Body of pancreas (tissue), 4 donors: ENCODE results near the gene FLT3.

Experiments
- POLR2A ChIP-seq, 3 donors: fragments of 450-650 bp; IDR thresholded peaks; one replicate each; pipeline ENCODE4 v1.6.1; 2016; ENCODE audit warnings: antibody characterized with exemption in 3 of 3, mild to moderate bottlenecking in 2 of 3
- TF ChIP-seq, protein P1 (sequence below), 7 experiments: fragments of 450-650 bp in 4 of 7; fragments of 200-600 bp in 3 of 7; sonication (generic) in 3 of 7; IDR thresholded peaks; one replicate each; pipeline ENCODE4 v1.5.1; 2016 to 2019; ENCODE audit warnings: antibody characterized with exemption in 7 of 7

DNA sequence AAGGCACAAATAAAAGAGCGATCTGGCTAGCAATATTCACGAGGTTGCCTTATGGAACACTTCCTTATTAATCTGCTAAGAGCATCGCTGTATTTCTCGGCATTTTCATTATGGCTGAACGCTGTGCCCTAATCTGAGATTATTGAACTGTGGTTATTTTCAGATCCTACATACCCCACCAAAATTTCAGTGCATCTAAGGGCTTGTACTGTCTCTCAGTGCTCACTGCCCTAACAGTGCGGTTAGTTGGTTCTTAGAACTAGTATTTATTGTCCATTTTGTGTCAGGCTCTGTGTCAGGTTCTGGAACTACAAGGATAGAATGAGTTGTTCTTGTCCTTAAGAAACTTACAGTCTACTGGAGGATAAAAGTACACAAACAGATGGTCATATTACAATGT lies 51.6 kb downstream of the FLT3 start:
- no peak for TF ChIP-seq POLR2A (IDR thresholded peaks at IDR 0.05)
- TF ChIP-seq, protein P1, sequence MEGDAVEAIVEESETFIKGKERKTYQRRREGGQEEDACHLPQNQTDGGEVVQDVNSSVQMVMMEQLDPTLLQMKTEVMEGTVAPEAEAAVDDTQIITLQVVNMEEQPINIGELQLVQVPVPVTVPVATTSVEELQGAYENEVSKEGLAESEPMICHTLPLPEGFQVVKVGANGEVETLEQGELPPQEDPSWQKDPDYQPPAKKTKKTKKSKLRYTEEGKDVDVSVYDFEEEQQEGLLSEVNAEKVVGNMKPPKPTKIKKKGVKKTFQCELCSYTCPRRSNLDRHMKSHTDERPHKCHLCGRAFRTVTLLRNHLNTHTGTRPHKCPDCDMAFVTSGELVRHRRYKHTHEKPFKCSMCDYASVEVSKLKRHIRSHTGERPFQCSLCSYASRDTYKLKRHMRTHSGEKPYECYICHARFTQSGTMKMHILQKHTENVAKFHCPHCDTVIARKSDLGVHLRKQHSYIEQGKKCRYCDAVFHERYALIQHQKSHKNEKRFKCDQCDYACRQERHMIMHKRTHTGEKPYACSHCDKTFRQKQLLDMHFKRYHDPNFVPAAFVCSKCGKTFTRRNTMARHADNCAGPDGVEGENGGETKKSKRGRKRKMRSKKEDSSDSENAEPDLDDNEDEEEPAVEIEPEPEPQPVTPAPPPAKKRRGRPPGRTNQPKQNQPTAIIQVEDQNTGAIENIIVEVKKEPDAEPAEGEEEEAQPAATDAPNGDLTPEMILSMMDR (IDR thresholded peaks at IDR 0.05) = no peak
